ENCODE data around the gene MRPL2. TPM values are rescaled to one million over a fixed set of nuclear protein-coding genes. Genes with fewer than 3 reads are reported as not detected.

MRPL2 gene
- total RNA-seq, result 8.2 TPM

- no peak for FAIRE-seq
- DNase-seq (ENCODE audit: low spot score in 2 of 2), result peak; percentile 98 to 100
Observed at GRCh38 chr6:43059168-43060033, at the start of gene MRPL2, which contains the start of gene KLC4. MRPL2 (minus strand) TSS chr6:43059434; CDS start chr6:43059381, 53 bp downstream. KLC4 (plus strand) TSS chr6:43059631; CDS start chr6:43061336, 1,705 bp downstream.

- no peak for DNase-seq (ENCODE audit: low spot score in 2 of 2)
- FAIRE-seq, result no peak
Observed at GRCh38 chr6:43107344-43108062, 48.3 kb upstream of the MRPL2 start.

GRCh38 chr6:43105538-43106222 is 46.4 kb upstream of the MRPL2 start:
- FAIRE-seq (no peak), DNase-seq (ENCODE audit: low spot score in 2 of 2) (no peak)

GRCh38 chr6:43103253-43103876 is 44.1 kb upstream of the MRPL2 start:
- FAIRE-seq, result no peak

GRCh38 chr6:43101497-43101896 is 42.3 kb upstream of the MRPL2 start:
- FAIRE-seq, result no peak

More at GRCh38 chr6:43103253-43103876, 44.1 kb upstream of the MRPL2 start:
- no peak for DNase-seq (ENCODE audit: low spot score in 2 of 2)

GRCh38 chr6:43097502-43097901 is 38.3 kb upstream of the MRPL2 start:
- DNase-seq (ENCODE audit: low spot score in 2 of 2) (no peak), FAIRE-seq (no peak)

More at GRCh38 chr6:43101497-43101896, 42.3 kb upstream of the MRPL2 start:
- no peak for DNase-seq (ENCODE audit: low spot score in 2 of 2)

GRCh38 chr6:43097098-43097489 is 37.9 kb upstream of the MRPL2 start:
- FAIRE-seq (no peak), DNase-seq (ENCODE audit: low spot score in 2 of 2) (no peak)

GRCh38 chr6:43096451-43097097 is 37.3 kb upstream of the MRPL2 start:
- no peak for FAIRE-seq
- DNase-seq (ENCODE audit: low spot score in 2 of 2), result no peak

- FAIRE-seq, result no peak
- no peak for DNase-seq (ENCODE audit: low spot score in 2 of 2)
Observed at GRCh38 chr6:43095939-43096338, 36.7 kb upstream of the MRPL2 start.

GRCh38 chr6:43093436-43094289 is 34.4 kb upstream of the MRPL2 start:
- no peak for DNase-seq (ENCODE audit: low spot score in 2 of 2)
- no peak for FAIRE-seq

- no peak for FAIRE-seq
Observed at GRCh38 chr6:43092635-43093034, 33.4 kb upstream of the MRPL2 start.

GRCh38 chr6:43091436-43091991 is 32.3 kb upstream of the MRPL2 start:
- DNase-seq (ENCODE audit: low spot score in 2 of 2) (no peak), FAIRE-seq (no peak)

More at GRCh38 chr6:43092635-43093034, 33.4 kb upstream of the MRPL2 start:
- DNase-seq (ENCODE audit: low spot score in 2 of 2), result no peak

GRCh38 chr6:43091020-43091419 is 31.8 kb upstream of the MRPL2 start:
- DNase-seq (ENCODE audit: low spot score in 2 of 2) (no peak), FAIRE-seq (no peak)

- no peak for FAIRE-seq
- no peak for DNase-seq (ENCODE audit: low spot score in 2 of 2)
Observed at GRCh38 chr6:43090559-43090956, 31.3 kb upstream of the MRPL2 start.

GRCh38 chr6:43089874-43090558 is 30.8 kb upstream of the MRPL2 start:
- DNase-seq (ENCODE audit: low spot score in 2 of 2) (no peak), FAIRE-seq (no peak)

- no peak for FAIRE-seq
- DNase-seq (ENCODE audit: low spot score in 2 of 2), result no peak
Observed at GRCh38 chr6:43089467-43089866, 30.2 kb upstream of the MRPL2 start.

- DNase-seq (ENCODE audit: low spot score in 2 of 2) (no peak), FAIRE-seq (no peak)
Observed at GRCh38 chr6:43088654-43089056, 29.4 kb upstream of the MRPL2 start.

GRCh38 chr6:43086022-43086658 is 26.9 kb upstream of the MRPL2 start:
- no peak for FAIRE-seq
- DNase-seq (ENCODE audit: low spot score in 2 of 2), result no peak
